ENCODE measurements around the gene LAP3.

DNA sequence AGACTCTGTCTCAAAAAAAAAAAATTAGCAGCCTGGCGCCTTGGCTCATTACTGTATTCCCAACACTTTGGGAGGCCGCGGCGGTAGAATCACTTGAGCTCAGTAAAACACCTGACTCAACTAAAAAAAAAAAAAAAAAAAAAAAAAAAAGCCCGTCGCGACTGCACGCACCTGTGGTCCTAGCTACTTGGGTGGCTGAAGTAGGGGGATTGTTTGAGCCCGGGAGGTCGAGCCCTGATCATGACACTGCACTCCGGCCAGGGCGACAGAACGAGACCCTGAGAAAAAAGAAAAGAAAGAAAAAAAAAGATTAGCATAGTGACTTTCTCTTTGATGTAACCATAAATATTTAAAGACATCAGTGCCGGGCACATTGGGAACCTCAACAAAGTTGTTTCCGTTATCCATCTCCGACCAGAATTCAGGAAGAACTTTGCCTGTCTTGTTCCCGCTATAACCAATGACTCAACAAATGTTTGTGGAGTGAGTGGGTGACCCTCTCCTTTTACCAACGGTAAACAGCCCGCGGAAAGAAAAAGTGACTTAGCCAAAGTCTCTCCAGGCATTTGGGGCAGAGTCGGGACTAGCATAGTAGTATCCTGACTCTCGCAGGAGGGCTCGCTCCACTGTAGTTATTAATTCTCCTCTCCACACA, 36.9 kb downstream of the LAP3 start:
- no peak for TF ChIP-seq POLR2A (IDR thresholded peaks at IDR 0.05; ENCODE audit: low read depth, low read length)
- no peak for TF ChIP-seq TAF1 (IDR thresholded peaks at IDR 0.05; ENCODE audit: low read depth, low read length)
- no peak for TF ChIP-seq POLR2AphosphoS5 (IDR thresholded peaks at IDR 0.05; ENCODE audit: low read depth, low read length)
- no peak for TF ChIP-seq POU2F2 (IDR thresholded peaks at IDR 0.05; ENCODE audit: low read depth, low read length)
